T-helper 2 cell (primary cell): Measurements from ENCODE around the gene KCNQ2.

ENCODE experiments used
- DNase-seq, 5 experiments: peaks; one replicate each; pipeline versions ENCODE4 v3.0.0 to v3.0.0-alpha.2; 2012 to 2022

KCNQ2 gene

DNA sequence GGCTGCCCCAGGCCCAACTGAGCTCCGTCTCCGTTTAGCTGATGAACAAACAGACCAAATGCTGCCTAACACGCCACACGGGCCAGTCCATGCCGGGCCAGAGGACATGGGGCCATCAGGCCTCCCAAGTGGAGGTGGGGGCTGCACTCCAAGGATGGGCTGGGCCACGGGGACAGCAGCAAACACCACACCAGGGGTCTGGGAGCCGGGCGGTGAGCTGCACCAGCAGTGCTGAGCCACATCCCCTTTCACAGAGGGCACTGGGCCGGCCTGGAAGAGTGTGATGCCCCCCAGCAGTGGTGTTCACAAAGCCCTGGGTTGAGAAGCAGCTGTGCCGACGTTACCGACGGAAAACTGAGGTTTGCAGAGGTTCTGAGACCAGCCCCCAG is 2.7 kb downstream of the KCNQ2 start:
- no peak for DNase-seq

DNA sequence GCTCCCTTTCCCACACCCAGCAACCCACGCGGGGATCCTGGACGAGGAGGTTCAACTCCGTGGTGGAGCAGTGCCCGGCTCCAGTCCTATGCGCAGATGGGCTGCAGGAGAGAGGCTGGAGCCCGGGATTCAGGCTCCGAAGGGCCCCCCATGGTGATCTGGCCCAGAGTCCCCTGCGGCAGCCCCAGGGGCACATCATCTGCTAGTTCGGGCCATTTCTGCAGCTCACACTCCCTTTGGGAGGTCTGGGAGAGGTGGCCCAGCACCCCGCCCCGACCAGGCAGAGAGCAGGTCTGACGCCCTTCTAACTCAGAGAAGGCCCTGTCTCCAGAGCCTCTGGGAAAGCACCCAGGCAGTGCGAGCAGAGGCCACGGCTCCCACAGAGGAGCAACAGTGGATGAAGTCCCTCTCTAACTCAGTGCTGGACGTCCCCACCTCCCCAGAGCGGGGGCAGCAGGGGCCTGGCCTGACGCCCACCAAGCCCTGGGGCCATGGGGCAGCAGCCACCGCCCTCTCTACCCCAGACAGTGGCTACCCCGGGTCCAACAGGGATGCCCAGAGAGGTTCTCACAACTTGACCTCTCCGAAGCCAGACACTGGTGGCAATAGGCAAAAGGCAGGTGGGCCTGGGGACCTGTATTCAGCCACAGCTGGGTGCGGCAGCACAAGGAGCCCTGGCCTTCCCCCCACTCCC is 3.3 kb downstream of the KCNQ2 start:
- DNase-seq, result no peak

DNA sequence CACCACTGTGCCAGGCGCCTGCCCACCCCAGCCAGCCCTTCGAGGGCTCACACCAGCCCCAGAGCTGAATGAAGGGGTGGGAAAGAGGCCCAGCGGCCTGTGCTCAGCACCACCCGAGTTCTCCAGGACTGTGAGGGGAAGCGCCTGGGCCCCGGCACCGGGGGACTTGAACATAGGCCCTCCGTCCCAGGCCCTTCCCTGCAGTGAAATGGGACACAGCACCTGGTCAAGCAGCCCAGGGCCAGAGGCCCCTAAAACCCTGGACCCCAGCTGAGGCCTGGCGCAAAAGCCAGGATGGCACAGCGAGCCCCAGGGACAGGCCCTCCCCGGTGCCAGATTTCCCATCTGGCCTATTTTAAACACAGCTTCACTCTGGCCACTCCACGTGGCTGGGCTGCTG is 4.0 kb downstream of the KCNQ2 start:
- no peak for DNase-seq

DNA sequence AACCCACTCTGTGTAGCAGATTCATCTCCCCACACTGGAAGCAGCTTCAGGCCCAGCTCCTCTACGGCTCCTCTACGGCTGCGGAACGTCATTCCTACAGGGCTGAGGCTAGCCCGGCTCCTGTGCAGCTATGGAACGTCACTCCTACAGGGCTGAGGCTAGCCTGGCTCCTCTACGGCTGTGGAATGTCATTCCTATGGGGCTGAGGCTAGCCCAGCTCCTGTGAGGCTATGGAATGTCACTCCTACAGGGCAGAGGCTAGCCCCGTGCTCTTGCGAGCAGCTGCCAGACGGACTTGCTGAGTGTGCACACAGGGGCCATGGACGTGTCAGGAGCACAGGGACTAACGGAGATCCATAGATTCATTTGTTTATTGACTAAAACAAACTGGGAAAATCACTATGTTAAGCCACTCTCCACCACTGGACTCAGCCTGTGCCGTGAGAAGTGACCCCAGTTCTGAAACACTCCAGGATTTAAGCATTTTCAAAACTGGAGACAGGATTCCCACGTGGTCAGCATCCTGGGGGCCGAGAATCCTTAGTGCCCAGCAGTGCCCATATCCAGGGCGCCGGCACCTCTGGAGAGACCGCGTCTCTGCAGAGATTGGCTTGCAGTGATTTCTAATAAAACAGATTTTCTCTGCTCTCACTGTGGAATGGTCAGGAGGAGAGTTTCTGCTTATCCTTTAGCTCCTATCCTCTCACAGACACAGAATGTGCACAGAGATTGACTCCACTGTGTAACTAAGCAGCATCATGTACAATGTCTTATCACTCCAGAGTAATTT is 5.0 kb downstream of the KCNQ2 start:
- DNase-seq, result no peak

DNA sequence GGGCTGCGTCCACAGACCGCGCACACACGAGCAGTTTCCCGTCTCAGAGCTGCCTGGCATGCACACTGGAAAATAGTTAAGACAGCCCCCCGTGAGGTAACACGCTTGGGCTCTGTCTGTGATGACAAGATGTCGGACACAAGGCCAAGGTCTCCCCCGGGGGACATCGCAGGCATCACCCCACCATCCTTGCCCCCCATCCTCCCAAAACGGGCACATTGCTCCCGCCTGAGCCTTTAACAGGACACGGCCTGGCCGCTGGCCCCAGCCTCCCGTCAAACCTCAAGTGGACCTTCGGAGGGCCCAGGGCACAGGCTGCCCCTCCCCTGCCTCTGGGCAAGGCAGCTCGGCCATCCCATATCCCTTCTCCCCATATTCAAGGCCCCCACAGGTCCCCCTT is 5.6 kb downstream of the KCNQ2 start:
- no peak for DNase-seq

- no peak for DNase-seq
Measured at GRCh38 chr20:63466250-63466825, 6.1 kb downstream of the KCNQ2 start.

- DNase-seq, result no peak
Measured at GRCh38 chr20:63465380-63466249, 6.8 kb downstream of the KCNQ2 start.

GRCh38 chr20:63464289-63464635 is 8.2 kb downstream of the KCNQ2 start:
- DNase-seq, result no peak

GRCh38 chr20:63463400-63464288 is 8.8 kb downstream of the KCNQ2 start:
- DNase-seq, result no peak

DNA sequence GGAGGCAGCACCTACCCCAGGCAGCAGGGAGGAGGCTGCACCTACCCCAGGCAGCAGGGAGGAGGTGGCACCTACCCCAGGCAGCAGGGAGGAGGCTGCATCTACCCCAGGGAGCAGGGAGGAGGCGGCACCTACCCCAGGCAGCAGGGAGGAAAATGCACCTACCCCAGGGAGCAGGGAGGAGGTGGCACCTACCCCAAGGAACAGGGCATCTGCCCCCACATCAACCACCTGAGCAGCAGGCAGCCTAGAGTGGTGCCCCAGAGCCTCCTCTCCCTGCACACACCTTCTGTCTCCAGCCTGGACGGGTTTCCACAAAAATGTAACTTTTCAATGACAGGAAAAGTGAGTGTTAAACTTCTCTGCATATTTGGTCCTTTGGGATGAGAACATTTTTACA is 10.2 kb downstream of the KCNQ2 start:
- no peak for DNase-seq

DNA sequence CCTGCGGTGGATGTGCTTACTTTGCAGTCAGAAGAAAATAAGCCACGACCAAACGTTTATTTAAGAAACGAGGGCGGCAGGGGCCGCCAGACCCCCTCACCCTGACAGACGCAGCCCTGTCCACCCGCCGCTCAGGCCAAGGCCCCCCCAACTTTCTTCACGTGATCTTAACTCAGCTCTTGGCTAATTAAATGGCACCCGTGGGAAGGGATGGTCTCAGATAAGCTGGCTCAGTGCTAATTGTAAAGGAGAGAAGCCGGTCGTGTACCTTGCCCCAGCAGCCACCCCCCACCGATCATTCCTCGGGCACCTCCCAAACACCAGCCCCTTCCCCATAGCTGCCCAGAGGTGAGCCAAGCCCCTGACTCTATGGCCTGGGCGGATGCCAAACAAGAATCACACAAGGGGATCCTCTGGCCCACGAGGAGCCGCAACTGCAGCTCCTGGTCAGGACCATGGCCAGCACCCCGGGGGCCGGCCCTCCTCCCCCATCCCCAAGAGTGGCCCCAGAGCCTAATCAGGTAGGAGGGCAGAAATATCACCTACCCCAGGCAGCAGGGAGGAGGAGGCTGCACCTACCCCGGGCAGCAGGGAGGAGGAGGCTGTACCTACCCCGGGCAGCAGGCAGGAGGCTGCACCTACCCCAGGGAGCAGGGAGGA is 11.2 kb downstream of the KCNQ2 start:
- no peak for DNase-seq

- DNase-seq, result no peak
Measured at GRCh38 chr20:63459070-63459380, 13.4 kb downstream of the KCNQ2 start.

GRCh38 chr20:63458170-63459069 is 14.0 kb downstream of the KCNQ2 start:
- DNase-seq, result no peak

DNA sequence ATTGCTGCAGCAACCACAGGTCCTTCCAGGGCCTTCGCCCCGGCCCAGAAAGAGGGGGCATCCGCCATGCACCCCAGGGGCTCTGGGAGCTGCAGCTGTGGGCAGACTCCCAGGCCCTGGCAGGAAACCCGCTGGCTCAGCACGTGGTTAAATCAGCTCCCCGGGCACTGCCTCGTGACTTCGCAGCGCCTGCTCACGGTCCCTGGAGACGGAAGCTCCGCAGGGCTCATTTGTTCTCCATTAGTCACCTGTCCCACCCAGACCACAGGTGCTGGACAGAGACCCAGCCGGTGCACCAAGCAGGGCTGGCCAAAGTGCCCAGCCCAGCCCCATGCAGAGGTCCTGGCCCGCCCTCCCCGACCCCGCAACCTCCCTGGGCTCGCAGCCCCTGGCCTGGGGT is 14.7 kb downstream of the KCNQ2 start:
- DNase-seq, result peak in 1 of 5 experiments; percentile 18

GRCh38 chr20:63456429-63457284 is 15.8 kb downstream of the KCNQ2 start:
- DNase-seq, result no peak

DNA sequence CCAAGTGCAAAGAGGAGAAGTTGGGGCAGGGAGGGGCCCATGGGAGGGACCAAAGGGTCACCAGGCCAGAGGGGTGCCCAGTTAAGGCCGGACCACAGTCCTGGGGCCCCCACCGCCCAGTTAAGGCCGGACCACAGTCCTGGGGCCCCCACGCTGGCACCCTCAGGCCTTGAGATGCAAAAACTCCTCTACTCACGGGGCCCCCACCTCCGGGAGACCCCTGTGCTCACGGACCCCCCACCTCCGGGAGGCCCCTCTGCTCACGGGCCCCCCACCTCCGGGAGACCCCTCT is 16.9 kb downstream of the KCNQ2 start:
- no peak for DNase-seq

DNA sequence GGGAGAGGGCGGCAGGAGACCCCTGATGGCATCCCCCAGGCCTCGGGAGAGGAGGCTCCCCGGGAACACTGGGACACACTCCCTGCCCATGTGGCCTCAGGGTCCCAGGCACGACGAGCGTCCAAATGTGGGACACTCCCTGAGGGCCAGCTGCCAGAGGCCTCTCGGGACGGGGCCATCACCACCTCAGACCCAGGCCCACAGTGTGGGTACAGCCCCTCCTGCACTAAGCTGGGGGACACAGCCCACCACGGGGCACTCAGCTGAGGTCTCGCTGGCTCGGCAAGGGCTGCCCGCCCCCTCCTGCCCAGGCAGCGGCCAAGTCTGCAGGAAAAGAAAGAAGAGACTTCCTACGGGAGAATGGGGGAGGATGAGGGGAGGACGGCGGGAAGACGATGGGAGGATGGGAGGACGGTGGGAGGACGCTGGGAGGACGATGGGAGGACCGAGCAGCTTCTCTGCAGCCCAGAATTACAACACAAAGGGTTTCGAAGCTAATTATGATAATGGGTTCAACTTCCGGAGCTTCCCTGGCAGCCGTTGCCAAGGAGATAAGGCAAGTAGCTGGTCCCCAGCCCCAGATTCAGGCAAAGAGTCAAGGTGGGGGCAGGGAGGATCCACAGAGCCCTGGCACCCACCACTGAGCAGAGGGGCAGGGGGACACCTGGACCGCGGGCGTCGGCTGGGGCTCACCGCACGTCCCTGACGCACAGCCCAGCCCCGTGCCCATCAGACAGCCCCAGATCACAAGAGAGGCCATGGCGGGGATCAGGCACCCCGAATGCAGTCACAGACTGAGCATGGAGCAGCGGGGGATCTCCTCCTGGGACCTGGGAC is 17.5 kb downstream of the KCNQ2 start:
- DNase-seq, result no peak

- no peak for DNase-seq
Measured at GRCh38 chr20:63452821-63453523, 19.5 kb downstream of the KCNQ2 start.
